GM19328 (cell line): ENCODE measurements around the gene C5orf22.
A peak's percentile ranks its signal among the peaks of the same experiment; 100 is the strongest.
"Not testable (repeated sequence)": the region's sequence is repeated elsewhere in the genome, so short reads cannot be mapped to it uniquely, and the experiment has no call there.

Source experiments
- ATAC-seq: cut with Tn5 transposase; IDR thresholded peaks from one replicate; pipeline ENCODE4 v1.9.1; 2021; ENCODE audit warnings: mild to moderate bottlenecking, moderate library complexity; ENCODE audit not compliant: unreplicated experiment

The C5orf22 gene

DNA sequence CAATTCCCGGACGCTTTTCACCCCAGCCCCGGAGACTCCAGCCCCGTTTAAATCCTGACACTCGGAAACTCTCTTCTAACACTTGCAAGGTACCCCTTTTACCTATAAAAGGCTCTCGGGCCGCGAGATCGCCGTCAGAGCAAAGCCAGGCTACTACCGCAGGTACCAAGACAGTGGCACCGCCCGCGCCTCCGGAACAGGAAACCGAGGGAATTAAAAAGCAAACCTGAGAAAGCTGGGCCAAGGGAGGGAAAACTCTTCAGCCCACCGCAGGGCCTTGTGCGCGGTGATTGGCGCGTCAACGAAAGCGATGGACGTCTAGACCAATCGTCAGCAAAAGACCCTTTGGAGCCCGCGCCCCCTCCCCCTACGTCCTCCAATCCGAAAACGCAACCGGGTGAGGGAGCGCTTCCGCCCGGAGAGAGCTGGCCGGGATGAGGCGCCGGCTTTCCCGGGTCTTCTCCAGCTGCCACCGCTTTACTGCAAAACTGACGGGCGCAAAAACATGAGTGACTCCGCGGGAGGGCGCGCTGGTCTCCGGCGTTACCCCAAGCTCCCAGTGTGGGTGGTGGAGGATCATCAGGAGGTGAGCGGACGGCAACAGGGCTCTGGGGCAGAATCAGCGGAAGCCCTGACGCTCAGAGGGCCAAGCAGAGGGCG is at the start of gene C5orf22, which contains the start of gene DROSHA:
Gene C5orf22, plus strand, starts transcription at position 414 of the 660 bp plus-strand sequence. Its CDS starts 92 bp downstream, at position 506.
Gene DROSHA, minus strand, starts transcription at position 206 of the 660 bp plus-strand sequence. CDS start 3,034 bp downstream, outside the sequence.
- ATAC-seq = peak; percentile 95

DNA sequence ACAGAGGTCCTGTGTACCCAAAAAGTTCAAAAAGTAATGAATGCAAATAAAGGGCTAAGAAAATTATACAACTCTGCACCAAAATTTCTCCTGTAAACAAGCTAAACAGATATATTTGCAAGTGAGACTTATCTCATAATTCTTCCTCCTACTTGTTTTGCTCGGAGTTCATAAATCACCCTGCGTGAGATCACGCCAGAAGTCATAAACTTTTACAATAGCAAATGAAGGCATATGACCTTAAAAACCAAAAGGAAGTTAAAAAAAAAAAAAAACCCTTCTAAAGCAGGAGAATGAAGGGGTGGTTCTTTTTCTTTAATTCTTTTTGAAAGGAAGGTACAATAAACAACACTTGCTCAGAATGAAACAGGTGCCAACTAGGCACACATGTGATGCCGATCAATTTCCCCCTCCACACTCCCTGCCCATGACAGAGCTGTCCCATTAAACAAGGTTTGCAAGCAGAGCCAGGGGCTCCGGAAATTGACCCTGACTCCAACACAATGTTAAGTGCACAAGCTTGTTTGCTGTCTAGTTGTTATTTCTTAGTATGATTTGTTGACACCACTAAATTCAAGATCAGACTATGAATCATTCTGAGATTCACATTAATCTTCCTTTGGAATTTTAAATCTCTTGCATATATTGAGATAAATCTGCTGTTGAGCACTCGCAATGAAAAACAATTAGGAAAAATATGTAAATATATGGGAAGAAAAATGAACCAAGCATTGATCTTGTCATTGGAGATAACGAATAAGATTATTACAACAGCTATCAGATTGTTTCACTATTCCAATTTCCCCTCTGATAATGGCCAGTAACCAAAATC is 46.5 kb upstream of the C5orf22 start:
- ATAC-seq = no peak

GRCh38 chr5:31486441-31486840 is 45.7 kb upstream of the C5orf22 start:
- no peak for ATAC-seq

DNA sequence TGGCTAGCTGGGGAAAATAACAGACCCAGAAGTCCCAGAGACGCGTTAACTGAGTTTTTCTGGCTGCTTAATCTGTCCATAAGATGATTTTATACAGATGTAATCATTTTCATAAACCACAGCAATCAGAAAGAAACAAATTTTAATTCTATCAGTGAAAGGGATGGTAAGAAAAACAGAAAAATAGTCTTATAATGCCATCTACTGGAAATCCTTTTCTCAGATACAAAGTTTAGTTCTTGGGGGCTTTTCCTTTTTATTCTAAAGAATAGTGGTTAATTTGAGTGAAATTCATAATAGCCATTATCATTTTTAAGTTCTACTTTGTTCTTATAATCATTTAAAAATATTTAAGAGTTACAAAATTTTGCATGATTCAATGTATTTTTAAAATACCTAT is 44.6 kb upstream of the C5orf22 start:
- no peak for ATAC-seq

DNA sequence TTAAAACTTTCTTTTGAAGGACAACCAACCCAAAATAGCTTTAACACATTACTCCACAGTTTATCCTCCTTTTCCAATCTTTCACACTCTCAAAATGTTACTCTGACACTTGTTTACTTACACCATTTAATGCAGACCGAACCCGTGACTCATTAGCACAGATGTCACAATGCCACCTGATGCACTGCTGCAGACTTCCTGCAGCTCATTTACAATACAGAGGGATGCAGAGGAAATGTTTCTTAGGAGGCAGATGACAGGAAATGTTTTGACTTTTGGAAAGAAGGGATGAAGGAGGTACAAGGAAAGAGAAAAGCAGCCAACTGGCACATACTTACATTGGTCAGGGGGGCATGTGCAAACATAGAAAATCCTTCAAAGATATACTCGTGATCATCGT is 39.2 kb upstream of the C5orf22 start:
- no peak for ATAC-seq

DNA sequence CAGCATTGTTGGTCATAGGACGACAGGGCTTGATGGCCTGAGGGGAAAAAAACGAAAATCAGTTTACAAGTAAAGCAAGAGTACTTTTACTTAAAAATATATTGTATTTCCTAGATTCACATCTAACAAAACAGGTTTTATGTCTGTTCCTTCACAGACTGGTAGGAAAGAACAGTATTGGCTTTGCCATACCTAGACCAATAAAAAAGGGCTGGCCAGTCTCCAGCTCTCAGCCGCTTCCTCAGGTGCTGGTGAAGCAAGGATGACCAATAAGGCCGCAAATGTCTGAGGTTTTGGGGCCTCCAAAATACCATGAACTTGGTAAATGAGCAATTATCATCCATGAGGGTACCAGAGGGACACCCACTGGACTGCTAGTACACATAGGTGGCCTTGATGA is 36.8 kb upstream of the C5orf22 start:
- ATAC-seq = no peak

DNA sequence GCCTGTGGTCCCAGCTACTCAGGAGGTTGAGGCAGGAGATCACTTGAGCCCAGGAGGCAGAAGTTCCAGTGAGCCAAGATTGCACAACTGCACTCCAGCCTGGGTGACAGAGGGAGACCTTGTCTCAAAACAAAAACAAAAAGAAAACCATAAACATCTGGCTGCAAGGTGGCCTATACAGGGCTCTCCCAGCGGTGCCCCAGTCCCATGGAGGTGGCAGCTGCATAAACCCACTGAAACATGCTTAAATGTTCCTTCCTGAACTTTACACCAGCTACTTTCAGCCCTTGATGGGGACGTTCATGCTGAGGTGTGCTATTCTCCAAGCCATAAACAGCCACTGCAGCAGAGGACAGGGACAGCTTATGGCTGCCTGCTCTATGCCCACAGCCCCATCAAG is 35.8 kb upstream of the C5orf22 start:
- no peak for ATAC-seq

DNA sequence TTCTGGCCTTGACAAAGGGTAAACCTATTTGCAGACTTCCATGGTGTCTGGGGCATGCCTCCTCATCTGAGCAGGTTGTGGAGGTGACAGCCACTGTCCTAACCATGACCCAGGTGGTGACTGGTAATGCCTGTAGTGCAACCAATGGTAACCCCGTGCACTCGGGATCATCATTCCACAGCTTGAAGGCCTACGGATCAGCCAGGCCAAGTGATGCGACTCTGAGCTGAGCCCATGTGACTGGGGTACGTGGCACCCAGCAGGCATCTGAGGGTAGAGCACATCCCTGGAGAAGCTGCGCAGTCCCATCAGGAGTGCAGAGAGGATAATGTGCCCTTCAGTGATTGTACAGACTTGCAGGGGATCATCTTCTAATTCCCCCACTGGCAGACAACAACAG is 35.2 kb upstream of the C5orf22 start:
- ATAC-seq = no peak

GRCh38 chr5:31500256-31500655 is 31.8 kb upstream of the C5orf22 start:
- ATAC-seq = no peak

DNA sequence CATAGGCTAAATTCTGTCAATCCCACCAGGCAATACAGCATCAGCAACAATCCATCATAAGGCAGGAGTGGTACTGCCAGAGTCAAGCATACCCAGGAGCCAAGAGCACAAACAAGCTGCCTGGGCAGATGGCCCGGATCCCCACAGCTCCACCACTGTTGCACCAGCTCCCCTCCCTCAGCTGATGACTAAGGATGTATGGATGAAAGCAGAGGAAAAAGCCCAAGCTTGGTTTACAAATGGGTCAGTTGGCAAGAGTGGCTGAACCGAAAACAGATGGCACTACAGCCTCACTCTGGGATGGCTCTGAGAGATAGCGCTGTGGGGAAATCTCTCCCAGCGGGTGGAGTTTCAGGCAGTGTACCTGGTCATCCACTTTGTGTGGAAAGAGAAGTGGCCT is 29.6 kb upstream of the C5orf22 start:
- no peak for ATAC-seq

GRCh38 chr5:31504529-31504928 is 27.6 kb upstream of the C5orf22 start:
- no peak for ATAC-seq

DNA sequence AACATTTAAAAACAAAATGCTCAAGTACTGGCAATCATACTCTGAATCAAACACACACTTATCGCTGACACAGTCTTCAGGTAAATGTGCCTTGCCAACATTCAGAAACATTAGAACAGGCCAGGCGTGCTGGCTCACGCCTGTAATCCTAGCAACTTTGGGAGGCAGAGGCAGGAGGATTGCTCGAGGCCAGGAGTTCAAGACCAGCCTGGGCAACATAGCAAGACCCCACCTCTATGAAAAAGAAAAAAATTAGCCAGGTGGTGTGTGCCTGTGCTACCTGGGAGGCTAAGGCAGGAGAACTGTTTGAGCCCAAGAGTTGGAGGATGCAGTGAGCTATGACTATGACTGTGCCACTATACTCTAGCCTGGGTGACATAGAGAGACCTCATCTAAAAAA is 20.8 kb upstream of the C5orf22 start:
- no peak for ATAC-seq

GRCh38 chr5:31516802-31517201 is 15.3 kb upstream of the C5orf22 start:
- ATAC-seq = no peak

- no peak for ATAC-seq
Observed at GRCh38 chr5:31523041-31523440, 9.1 kb upstream of the C5orf22 start.

- no peak for ATAC-seq
Observed at GRCh38 chr5:31530541-31531265, 1.4 kb upstream of the C5orf22 start.

GRCh38 chr5:31531543-31531887 is 586 bp upstream of the C5orf22 start:
- ATAC-seq = peak; percentile 16

GRCh38 chr5:31534527-31535046 is 2.5 kb downstream of the C5orf22 start:
- ATAC-seq = no peak

DNA sequence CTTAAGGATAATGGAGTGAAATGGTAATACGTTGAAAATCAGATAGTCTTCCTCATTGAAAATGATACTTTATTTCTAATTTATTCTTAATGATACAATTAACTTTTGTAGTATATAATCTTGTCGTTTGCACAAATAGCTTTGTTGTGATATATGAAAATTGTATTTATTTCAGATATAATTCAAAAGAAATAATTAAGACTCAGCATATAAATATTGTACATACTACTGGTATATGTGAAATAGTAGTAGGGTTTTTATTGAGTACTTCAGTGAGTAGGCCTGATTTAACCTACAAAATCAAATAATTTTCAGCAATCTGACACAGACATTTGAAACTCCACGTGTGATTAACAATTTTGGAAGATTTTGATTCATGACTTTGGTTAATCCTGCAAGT is 4.8 kb downstream of the C5orf22 start:
- ATAC-seq = no peak

- no peak for ATAC-seq
Observed at GRCh38 chr5:31537349-31537748, 5.2 kb downstream of the C5orf22 start.

DNA sequence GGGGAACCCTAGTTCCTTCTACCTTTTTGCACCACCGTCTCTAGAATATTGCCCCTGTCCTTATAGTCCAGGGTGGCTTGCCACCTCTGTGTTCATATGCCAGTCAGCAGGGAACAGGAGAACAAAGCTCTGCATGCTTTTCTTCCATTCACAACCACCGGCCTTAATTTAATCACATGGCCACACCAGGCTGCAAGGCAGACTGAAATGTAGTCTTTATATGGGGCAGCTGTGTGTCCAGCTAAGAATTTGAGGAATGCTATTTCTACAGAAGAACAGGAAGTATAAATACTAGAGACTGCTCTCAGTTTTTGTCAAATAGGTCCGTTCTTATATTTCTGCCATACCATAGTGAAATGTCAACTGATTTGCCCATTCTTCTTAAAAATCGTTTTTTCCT is 5.8 kb downstream of the C5orf22 start:
- no peak for ATAC-seq

- ATAC-seq = not testable (repeated sequence)
Observed at GRCh38 chr5:31549114-31549513, 17.0 kb downstream of the C5orf22 start.
